Measurements from ENCODE around the gene UBE2R2. TPM values are rescaled to one million over a fixed set of nuclear protein-coding genes. Genes with fewer than 3 reads are reported as not detected.

The UBE2R2 gene
- total and polyA plus RNA-seq, 10 of the 15 experiments (the other 5 are each of a cell fraction or from before 2014, with no cell fraction given) = 7.2 to 32.8 (median 17.2) TPM

- TF ChIP-seq ATF2 (IDR thresholded peaks at IDR 0.05; ENCODE audit: low read length) (no peak), HDAC6 (IDR thresholded peaks at IDR 0.05; ENCODE audit: unreplicated experiment) (no peak), ZBTB40 (IDR thresholded peaks at IDR 0.05; ENCODE audit: borderline replicate concordance) (no peak), NFYA (IDR thresholded peaks at IDR 0.05; ENCODE audit: borderline replicate concordance, low read depth, low read length) (no peak), MYC (IDR thresholded peaks at IDR 0.05; ENCODE audit: insufficient read depth, insufficient read length, insufficient replicate concordance, low read length, severe bottlenecking) (no peak), CUX1 (IDR thresholded peaks at IDR 0.05; ENCODE audit: insufficient replicate concordance, low read depth, low read length) (no peak), MAX (IDR thresholded peaks at IDR 0.05; ENCODE audit: low read depth, low read length) (no peak), EP300 (IDR thresholded peaks at IDR 0.05; ENCODE audit: borderline replicate concordance in 1 of 2, control insufficient read depth in 1 of 2, low read depth in 2 of 2, low read length in 2 of 2) (no peak)
These were observed 26.5 kb downstream of the UBE2R2 start (continued) for GRCh38 chr9:33843312-33843961.

All from GM12878 (cell line).